ENCODE measurements around the gene C1QL1.

Gene C1QL1

GRCh38 chr17:44921122-44921882, 46.8 kb downstream of the C1QL1 start:
- Histone ChIP-seq H3K4me1 (ENCODE audit: control insufficient read depth, low read length) (peaks cover 13% of the 10 kb centered on the region), H4K20me1 (ENCODE audit: control insufficient read depth, insufficient read depth, low read depth, low read length) (0 out of 2 replicates have a peak, but pooled peaks cover 3% of the 10 kb centered on the region), H3K9me3 (ENCODE audit: control insufficient read depth, insufficient read depth, low read length) (no peaks in the 10 kb centered on the region), H3K4me3 (ENCODE audit: low read length) (no peak overlapping the region), H3F3A (ENCODE audit: control insufficient read depth, insufficient read depth) (peaks cover 9% of the 10 kb centered on the region), H3K27ac (ENCODE audit: low read depth, low read length) (no peak overlapping the region), H3K79me2 (ENCODE audit: control insufficient read depth, low read length) (no peaks in the 10 kb centered on the region), H3K27me3 (ENCODE audit: control insufficient read depth, low read length) (peaks cover 5% of the 10 kb centered on the region; the same call in 1 of the 2 replicates), H3K9me2 (replicated peaks; ENCODE audit: control insufficient read depth, low read length) (no peaks in the 10 kb centered on the region), H3K4me2 (ENCODE audit: low read length) (peak overlapping the region; percentile 4; the same call in 1 of the 2 replicates), H3K36me3 (ENCODE audit: control insufficient read depth, low read length) (peaks cover 7% of the 10 kb centered on the region)
- no peak for TF ChIP-seq CTCF (IDR thresholded peaks at IDR 0.05; ENCODE audit: low read depth, low read length, poor library complexity, severe bottlenecking)
- no peak for TF ChIP-seq EZH2phosphoT487 (IDR thresholded peaks at IDR 0.05; ENCODE audit: borderline replicate concordance, low read length)

- Histone ChIP-seq H3K36me3 (ENCODE audit: control insufficient read depth, low read length) (no peaks in the 10 kb centered on the region), H3K9me2 (replicated peaks; ENCODE audit: control insufficient read depth, low read length) (no peaks in the 10 kb centered on the region), H3K27me3 (ENCODE audit: control insufficient read depth, low read length) (peaks cover 5% of the 10 kb centered on the region; the same call in 1 of the 2 replicates), H3K9me3 (ENCODE audit: control insufficient read depth, insufficient read depth, low read length) (no peaks in the 10 kb centered on the region), H3K4me2 (ENCODE audit: low read length) (peak overlapping the region; percentile 4; the same call in 1 of the 2 replicates), H3K4me1 (ENCODE audit: control insufficient read depth, low read length) (peaks cover 13% of the 10 kb centered on the region), H4K20me1 (ENCODE audit: control insufficient read depth, insufficient read depth, low read depth, low read length) (0 out of 2 replicates have a peak, but pooled peaks cover 3% of the 10 kb centered on the region), H3K79me2 (ENCODE audit: control insufficient read depth, low read length) (no peaks in the 10 kb centered on the region), H3F3A (ENCODE audit: control insufficient read depth, insufficient read depth) (peaks cover 7% of the 10 kb centered on the region), H3K4me3 (ENCODE audit: low read length) (no peak overlapping the region), H3K27ac (ENCODE audit: low read depth, low read length) (no peak overlapping the region)
- no peak for TF ChIP-seq CTCF (IDR thresholded peaks at IDR 0.05; ENCODE audit: low read depth, low read length, poor library complexity, severe bottlenecking)
- no peak for TF ChIP-seq EZH2phosphoT487 (IDR thresholded peaks at IDR 0.05; ENCODE audit: borderline replicate concordance, low read length)
Observed at GRCh38 chr17:44920565-44920940, 47.5 kb downstream of the C1QL1 start.

GRCh38 chr17:44919885-44920564, 48.1 kb downstream of the C1QL1 start:
- Histone ChIP-seq H3K36me3 (ENCODE audit: control insufficient read depth, low read length) (no peaks in the 10 kb centered on the region), H3K4me2 (ENCODE audit: low read length) (peak overlapping the region; percentile 4; the same call in 1 of the 2 replicates), H3K4me1 (ENCODE audit: control insufficient read depth, low read length) (peaks cover 13% of the 10 kb centered on the region), H3K27me3 (ENCODE audit: control insufficient read depth, low read length) (peaks cover 5% of the 10 kb centered on the region; the same call in 1 of the 2 replicates), H3K9me3 (ENCODE audit: control insufficient read depth, insufficient read depth, low read length) (no peaks in the 10 kb centered on the region), H3K4me3 (ENCODE audit: low read length) (no peak overlapping the region), H3K27ac (ENCODE audit: low read depth, low read length) (no peak overlapping the region), H3F3A (ENCODE audit: control insufficient read depth, insufficient read depth) (peaks cover 7% of the 10 kb centered on the region), H3K79me2 (ENCODE audit: control insufficient read depth, low read length) (no peaks in the 10 kb centered on the region), H3K9me2 (replicated peaks; ENCODE audit: control insufficient read depth, low read length) (no peaks in the 10 kb centered on the region), H4K20me1 (ENCODE audit: control insufficient read depth, insufficient read depth, low read depth, low read length) (0 out of 2 replicates have a peak, but pooled peaks cover 3% of the 10 kb centered on the region)
- TF ChIP-seq CTCF (IDR thresholded peaks at IDR 0.05; ENCODE audit: low read depth, low read length, poor library complexity, severe bottlenecking): peak; percentile 68
- no peak for TF ChIP-seq EZH2phosphoT487 (IDR thresholded peaks at IDR 0.05; ENCODE audit: borderline replicate concordance, low read length)

Data from DOHH2 (cell line).